GM10266 (cell line): ENCODE data around the gene CTNNA3.
"Not testable (repeated sequence)": the region's sequence is repeated elsewhere in the genome, so short reads cannot be mapped to it uniquely, and the experiment has no call there.

ENCODE experiments used
- DNase-seq: peaks from one replicate; pipeline ENCODE4 v3.0.0; 2012; ENCODE audit errors: extremely low spot score
- TF ChIP-seq, protein P1 (sequence below): IDR thresholded peaks from 2 replicates; pipeline ENCODE4 v1.5.1; 2012; ENCODE audit warnings: mild to moderate bottlenecking, low read depth; ENCODE audit not compliant: control insufficient read depth, insufficient read depth; ENCODE audit errors: missing control alignments

CTNNA3 gene

DNA sequence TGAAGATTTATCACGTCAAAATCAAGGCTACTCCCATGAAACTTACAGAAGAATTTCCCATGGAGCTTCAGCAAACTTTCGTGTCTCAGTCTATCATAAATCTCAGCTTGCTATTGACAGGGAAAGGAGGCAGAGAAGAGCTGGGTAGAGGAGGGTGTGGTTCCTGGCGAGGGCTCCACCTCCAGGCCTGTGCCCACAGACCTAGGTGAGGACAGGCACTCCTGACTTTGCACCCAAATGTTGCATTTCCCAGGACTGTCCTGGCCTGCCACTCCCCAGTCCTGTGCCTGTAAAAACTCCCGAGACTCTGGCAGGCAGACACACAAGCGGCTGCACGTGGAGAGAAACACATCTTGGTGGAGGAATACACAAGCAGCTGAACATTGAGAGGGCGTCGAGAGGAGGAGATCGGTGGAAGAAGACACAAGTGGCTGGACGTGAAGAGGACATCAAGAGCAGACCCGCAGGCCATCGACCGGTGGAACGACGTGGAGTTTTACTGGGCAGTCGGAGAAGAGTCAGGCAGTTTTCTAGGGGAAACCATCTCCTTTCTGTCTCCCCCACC is 145.1 kb downstream of the CTNNA3 start:
- DNase-seq, result no peak
- TF ChIP-seq, protein P1, sequence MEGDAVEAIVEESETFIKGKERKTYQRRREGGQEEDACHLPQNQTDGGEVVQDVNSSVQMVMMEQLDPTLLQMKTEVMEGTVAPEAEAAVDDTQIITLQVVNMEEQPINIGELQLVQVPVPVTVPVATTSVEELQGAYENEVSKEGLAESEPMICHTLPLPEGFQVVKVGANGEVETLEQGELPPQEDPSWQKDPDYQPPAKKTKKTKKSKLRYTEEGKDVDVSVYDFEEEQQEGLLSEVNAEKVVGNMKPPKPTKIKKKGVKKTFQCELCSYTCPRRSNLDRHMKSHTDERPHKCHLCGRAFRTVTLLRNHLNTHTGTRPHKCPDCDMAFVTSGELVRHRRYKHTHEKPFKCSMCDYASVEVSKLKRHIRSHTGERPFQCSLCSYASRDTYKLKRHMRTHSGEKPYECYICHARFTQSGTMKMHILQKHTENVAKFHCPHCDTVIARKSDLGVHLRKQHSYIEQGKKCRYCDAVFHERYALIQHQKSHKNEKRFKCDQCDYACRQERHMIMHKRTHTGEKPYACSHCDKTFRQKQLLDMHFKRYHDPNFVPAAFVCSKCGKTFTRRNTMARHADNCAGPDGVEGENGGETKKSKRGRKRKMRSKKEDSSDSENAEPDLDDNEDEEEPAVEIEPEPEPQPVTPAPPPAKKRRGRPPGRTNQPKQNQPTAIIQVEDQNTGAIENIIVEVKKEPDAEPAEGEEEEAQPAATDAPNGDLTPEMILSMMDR, result no peak

DNA sequence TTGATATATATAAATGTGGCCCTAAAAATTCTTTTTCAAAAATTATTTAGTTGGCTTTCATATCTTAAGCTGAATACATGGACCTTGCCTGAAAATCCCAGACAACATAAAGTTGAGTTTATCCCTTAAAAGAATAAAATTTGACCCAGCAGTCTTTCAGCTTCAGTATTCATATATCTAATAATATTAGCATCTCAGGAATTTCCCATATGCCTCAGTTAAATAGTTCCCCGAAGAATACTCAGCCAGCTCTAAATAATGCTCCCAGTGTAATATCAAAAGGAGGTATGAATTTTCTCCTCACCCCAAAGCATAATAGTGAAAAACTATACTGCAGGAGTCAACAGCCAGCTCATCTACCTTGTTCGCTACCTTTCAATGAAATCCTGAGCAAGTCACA is 145.9 kb downstream of the CTNNA3 start:
- no peak for DNase-seq
- TF ChIP-seq, protein P1, result no peak

- DNase-seq, result no peak
Measured at GRCh38 chr10:67549390-67549789, 146.6 kb downstream of the CTNNA3 start.

GRCh38 chr10:67541411-67541810 is 154.6 kb downstream of the CTNNA3 start:
- DNase-seq, result no peak
- TF ChIP-seq, protein P1, result no peak

More at GRCh38 chr10:67549390-67549789, 146.6 kb downstream of the CTNNA3 start:
- TF ChIP-seq, protein P1, result no peak

- TF ChIP-seq, protein P1, result no peak
- no peak for DNase-seq
Measured at GRCh38 chr10:67539312-67539711, 156.7 kb downstream of the CTNNA3 start.

- no peak for DNase-seq
- TF ChIP-seq, protein P1, result no peak
Measured at GRCh38 chr10:67537906-67538305, 158.1 kb downstream of the CTNNA3 start.

DNA sequence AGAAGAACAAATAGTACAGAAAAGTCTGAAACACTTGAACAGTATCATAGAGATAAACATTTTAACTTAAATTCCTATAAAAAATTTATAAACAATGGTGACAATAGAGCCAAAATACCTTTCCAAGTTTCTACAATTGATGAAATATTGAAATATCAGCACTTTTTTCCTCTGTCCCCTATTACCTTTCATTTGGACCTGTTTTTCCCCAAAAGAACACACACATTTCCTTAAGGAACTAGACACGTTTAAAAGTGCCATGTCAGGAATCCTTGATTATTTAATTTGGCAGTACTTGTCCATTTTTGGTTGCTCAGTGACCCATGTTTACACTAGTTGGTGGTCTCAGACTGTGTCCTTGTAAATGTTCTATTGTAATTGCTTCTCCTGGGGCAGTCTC is 162.6 kb downstream of the CTNNA3 start:
- DNase-seq, result no peak
- TF ChIP-seq, protein P1, result no peak

- not testable (repeated sequence) for DNase-seq
Measured at GRCh38 chr10:67530990-67531389, 165.0 kb downstream of the CTNNA3 start.
